Ovary (tissue), 9 donors: ENCODE results near the gene MVD. TPM values are rescaled to one million over a fixed set of nuclear protein-coding genes. Genes with fewer than 3 reads are reported as not detected.

Source experiments
- DNase-seq, 5 donors: peaks; one replicate each; pipeline ENCODE4 v3.0.0-alpha.2; 2019 to 2020
- H3K27ac ChIP-seq, 2 donors: fragments of 200-600 bp; one replicate each; pipeline versions ENCODE4 v1.5.1 to v1.8.0; 2019 to 2022
- H3K27me3 ChIP-seq: fragments of 200-600 bp; one replicate; pipeline ENCODE4 v1.8.0; 2022
- H3K36me3 ChIP-seq: fragments of 200-600 bp; sonication (generic); one replicate; pipeline ENCODE4 v1.5.1; 2019
- H3K4me1 ChIP-seq: one replicate; pipeline ENCODE4 v1.8.1; 2013; ENCODE audit warnings: mild to moderate bottlenecking, moderate library complexity; ENCODE audit not compliant: insufficient read depth
- H3K4me3 ChIP-seq: fragments of 200-600 bp; sonication (generic); one replicate; pipeline ENCODE4 v1.5.1; 2017
- H3K9me3 ChIP-seq, 2 donors: fragments of 200-600 bp in 1 of 2; sonication (generic) in 1 of 2; one replicate each; pipeline versions ENCODE4 v1.5.1 to v1.8.1; 2013 to 2019; ENCODE audit warnings: mild to moderate bottlenecking in 1 of 2, moderate library complexity in 1 of 2
- EP300 ChIP-seq: sonication (generic); formaldehyde crosslinking; IDR thresholded peaks from one replicate; pipeline ENCODE4 v1.6.1; 2017; ENCODE audit warnings: antibody characterized with exemption
- POLR2A ChIP-seq: fragments of 450-650 bp; IDR thresholded peaks from one replicate; pipeline ENCODE4 v1.6.1; 2017; ENCODE audit warnings: antibody characterized with exemption, mild to moderate bottlenecking, moderate library complexity
- WGBS, 3 donors: extraction: QIAGEN DNeasy Blood & Tissue Kit in 1 of 3; methylation state at CpG; one replicate each; pipeline versions ENCODE4 v1.1.5 to v1.1.7; 2013 to 2017; 5-methylcytosine and 5-hydroxymethylcytosine counted together
- intact Hi-C, 4 donors: fragments of 100-400 bp; cut with DNase I; formaldehyde crosslinking; loops; one replicate each; pipeline versions ENCODE4 v1.11.0 to v1.15.1; 2022 to 2023
- polyA plus RNA-seq, 2 donors: library from polyadenylated mRNA; stranded (reverse); fragments of 200-250 nt in 1 of 2; fragments of 350-450 nt in 1 of 2; fragmentation: Illumina TruSeq in 1 of 2; extraction: RNeasy Lipid Tissue Mini Kit (QIAGEN cat#74804) in 1 of 2; gene quantifications; one replicate each; pipeline ENCODE4 v1.2.3, GENCODE V29; 2013 to 2014
- total RNA-seq, 7 donors: library from RNA; depleted of rRNA in 2 of 7; stranded (reverse); fragments of >200 nt in 2 of 7; fragmentation: NEBNext Ultra II Directional in 3 of 7; extraction: Animal tissue kit (Norgen Biotek cat#: 25700) in 3 of 7; gene quantifications; one replicate each; pipeline versions ENCODE4 v1.1.0 to v1.2.4, GENCODE V29; 2016 to 2023
- TF ChIP-seq, protein P1 (sequence below), 3 donors: fragments of 450-650 bp in 2 of 3; fragments of 200-600 bp in 1 of 3; IDR thresholded peaks; one replicate each; pipeline versions ENCODE4 v1.5.1 to v1.8.0; 2016 to 2022; ENCODE audit warnings: antibody characterized with exemption in 3 of 3, mild to moderate bottlenecking in 1 of 3
- donor health status: DM: no; HTN: no; CAD: no; lungs with moderate emphysema.
- donor health status: DM: no; HTN: no; CAD: no.
- donor health status: Bipolar disorder and iron deficiency.
- donor health status: DM: yes; HTN: yes; CAD: no.
- donor health status: DM: no; HTN: no; CAD: no.
- donor health status: DM: yes; HTN: yes; CAD: no.

MVD gene
- total and polyA plus RNA-seq, 9 donors: 9.1 to 135 (median 20.9) TPM

DNA sequence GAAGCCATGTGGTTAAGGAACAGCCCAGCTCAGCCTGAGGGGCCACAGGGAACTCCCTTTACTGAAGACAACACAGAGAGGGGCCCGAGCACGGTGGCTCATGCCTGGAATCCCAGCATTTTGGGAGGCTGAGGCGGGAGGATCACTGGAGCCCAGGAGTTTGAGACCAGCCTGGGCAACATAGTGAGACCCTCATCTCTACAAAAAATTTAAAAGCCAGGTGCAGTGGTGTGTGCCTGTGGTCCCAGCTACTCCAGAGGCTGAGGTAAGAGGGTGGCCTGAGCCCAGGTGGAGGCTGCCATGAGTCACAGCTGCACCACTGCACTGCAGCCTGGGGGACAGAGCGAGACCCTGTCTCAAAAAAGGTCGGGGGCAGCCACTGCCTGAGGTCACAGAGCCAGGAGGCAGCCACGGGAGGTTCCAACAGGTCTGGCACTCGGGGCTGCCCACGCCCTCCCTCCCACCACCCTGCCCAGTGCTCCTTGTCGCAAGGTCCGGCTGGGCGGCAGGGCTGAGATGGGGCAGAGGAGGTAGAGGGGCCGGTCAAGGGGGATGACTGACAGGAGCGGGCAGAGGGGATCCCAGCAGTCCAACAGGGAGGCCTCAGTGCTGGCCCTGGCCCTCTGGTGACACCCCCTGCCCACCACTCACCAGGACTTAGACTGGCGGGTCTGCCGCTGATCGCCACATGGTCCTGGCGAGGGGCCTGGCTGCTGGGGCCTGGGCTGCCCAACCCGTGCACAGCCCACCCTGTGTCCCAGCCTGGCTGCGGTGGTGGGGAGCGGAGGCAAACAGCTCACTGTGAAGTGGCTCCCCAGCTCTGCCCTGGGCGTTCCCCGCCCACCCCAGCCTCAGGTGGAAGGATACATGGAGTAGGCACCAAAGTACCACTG is 15.5 kb downstream of the MVD start:
- no peak overlapping the region for H3K4me3 ChIP-seq
- WGBS, 3 donors: 88 to 91% (median 88%) methylated on average over 21 to 22 of the region's 22 CpGs
- no peaks in the 10 kb centered on the region for H3K9me3 ChIP-seq
- H3K27ac ChIP-seq: no peak overlapping the region
- no peak for DNase-seq
- TF ChIP-seq, protein P1, sequence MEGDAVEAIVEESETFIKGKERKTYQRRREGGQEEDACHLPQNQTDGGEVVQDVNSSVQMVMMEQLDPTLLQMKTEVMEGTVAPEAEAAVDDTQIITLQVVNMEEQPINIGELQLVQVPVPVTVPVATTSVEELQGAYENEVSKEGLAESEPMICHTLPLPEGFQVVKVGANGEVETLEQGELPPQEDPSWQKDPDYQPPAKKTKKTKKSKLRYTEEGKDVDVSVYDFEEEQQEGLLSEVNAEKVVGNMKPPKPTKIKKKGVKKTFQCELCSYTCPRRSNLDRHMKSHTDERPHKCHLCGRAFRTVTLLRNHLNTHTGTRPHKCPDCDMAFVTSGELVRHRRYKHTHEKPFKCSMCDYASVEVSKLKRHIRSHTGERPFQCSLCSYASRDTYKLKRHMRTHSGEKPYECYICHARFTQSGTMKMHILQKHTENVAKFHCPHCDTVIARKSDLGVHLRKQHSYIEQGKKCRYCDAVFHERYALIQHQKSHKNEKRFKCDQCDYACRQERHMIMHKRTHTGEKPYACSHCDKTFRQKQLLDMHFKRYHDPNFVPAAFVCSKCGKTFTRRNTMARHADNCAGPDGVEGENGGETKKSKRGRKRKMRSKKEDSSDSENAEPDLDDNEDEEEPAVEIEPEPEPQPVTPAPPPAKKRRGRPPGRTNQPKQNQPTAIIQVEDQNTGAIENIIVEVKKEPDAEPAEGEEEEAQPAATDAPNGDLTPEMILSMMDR (IDR thresholded peaks at IDR 0.05): no peak
- TF ChIP-seq EP300 (no peak), POLR2A (no peak)
- H3K36me3 ChIP-seq: no peaks in the 10 kb centered on the region
- no peaks in the 10 kb centered on the region for H3K27me3 ChIP-seq
- intact Hi-C loops: no loop called here
- no peaks in the 10 kb centered on the region for H3K4me1 ChIP-seq

DNA sequence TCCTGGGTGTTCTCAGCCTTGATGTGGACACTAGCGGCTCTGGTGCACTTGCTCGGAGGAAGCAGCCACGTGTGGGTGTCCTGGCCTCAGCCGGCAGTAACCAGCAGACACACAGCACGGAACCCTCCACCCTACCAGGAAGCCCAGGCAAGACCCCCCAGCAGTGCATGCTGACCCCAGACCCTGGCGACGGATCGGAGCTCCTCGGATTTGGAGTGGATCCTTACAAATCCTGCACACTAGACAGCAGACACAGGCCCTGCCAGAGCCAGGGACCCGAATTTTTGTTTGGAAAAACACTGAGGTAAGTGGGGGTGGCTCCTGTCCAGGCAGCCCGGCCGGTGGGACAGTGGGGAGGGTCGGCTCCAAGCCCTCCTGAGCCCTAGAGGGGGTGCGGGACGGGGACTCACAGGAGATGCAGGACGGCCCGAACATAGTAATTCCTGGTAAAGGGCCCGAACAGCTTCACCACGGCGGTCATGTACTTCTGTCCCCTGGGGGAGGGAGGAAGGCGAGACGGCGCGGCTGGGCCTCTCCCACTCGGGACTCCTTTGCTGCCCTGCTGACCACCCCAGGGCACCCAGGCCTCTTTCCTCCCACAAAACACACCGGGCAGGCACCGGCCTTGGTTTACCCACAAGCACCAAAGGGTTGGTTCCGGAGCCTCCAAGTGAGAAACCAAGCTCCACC is 16.4 kb downstream of the MVD start:
- 84 to 87% (median 86%) methylated on average over 26 to 28 of the region's 28 CpGs for WGBS, 3 donors
- intact Hi-C loops: no loop called here
- H3K4me1 ChIP-seq: no peaks in the 10 kb centered on the region
- TF ChIP-seq EP300 (no peak), POLR2A (no peak)
- TF ChIP-seq, protein P1 (IDR thresholded peaks at IDR 0.05): no peak
- no peaks in the 10 kb centered on the region for H3K9me3 ChIP-seq
- no peaks in the 10 kb centered on the region for H3K27me3 ChIP-seq
- no peak for DNase-seq
- H3K4me3 ChIP-seq: no peak overlapping the region
- no peak overlapping the region for H3K27ac ChIP-seq
- no peaks in the 10 kb centered on the region for H3K36me3 ChIP-seq

DNA sequence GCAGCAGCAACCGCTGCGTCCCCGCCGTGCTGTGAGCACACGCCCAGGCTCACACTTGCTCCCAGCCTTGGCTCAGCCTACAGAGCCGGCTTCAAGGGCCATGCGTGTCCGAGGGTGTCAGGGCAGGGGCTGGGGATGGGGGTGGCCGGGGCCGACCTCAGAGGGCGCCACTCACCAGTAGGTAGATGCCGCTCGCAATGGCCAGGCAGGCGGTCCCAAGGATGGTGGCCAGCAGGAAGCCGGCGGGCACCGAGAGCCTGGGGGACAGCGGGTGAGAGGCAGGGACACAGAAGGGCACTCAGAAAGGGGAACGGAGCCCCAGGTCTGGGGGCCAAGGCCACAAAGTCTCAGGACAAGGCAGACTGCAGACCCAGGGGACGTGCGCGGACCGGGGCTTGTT is 16.9 kb downstream of the MVD start:
- no peak for TF ChIP-seq POLR2A
- TF ChIP-seq, protein P1 (IDR thresholded peaks at IDR 0.05): no peak
- no peak for TF ChIP-seq EP300
- intact Hi-C loops: no loop called here
- Histone ChIP-seq H3K27ac (no peak overlapping the region), H3K9me3 (no peaks in the 10 kb centered on the region), H3K4me1 (no peaks in the 10 kb centered on the region), H3K27me3 (no peaks in the 10 kb centered on the region), H3K36me3 (no peaks in the 10 kb centered on the region), H3K4me3 (no peak overlapping the region)
- no peak for DNase-seq
- WGBS, 3 donors: 91 to 92% (median 91%) methylated on average over 23 of the region's 23 CpGs

DNA sequence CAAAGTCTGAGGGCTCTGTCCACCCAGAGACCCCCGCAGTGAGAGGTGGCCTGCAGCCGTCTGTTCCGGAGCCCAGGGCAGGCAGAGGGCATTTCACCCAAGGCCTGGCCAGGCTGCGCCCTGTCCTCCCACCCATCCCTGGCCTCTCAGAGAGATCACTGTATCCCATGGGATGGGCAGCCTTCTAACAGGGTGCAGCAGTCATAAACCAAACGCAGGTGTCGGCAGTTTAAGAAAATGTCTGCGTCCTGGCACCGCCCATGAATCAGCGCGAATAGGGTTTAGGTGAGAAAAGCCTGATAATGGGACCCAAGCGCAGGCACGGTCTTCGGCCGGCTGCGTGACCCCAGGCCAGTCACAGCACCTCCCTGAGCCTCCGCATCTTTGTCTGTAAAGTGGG is 17.4 kb downstream of the MVD start:
- no peak for DNase-seq
- Histone ChIP-seq H3K9me3 (no peaks in the 10 kb centered on the region), H3K36me3 (no peaks in the 10 kb centered on the region), H3K4me3 (no peak overlapping the region), H3K27me3 (no peaks in the 10 kb centered on the region), H3K4me1 (no peaks in the 10 kb centered on the region), H3K27ac (no peak overlapping the region)
- intact Hi-C loops: no loop called here
- no peak for TF ChIP-seq EP300
- no peak for TF ChIP-seq POLR2A
- TF ChIP-seq, protein P1 (IDR thresholded peaks at IDR 0.05): no peak
- WGBS, 3 donors: 93 to 96% (median 93%) methylated on average over 16 of the region's 16 CpGs
